WERI-Rb-1 (cell line): ENCODE results near the gene DCTN3.

Source experiments
- DNase-seq: peaks from one replicate; pipeline ENCODE4 v3.0.0-alpha.2; 2020
- H3K27ac ChIP-seq: fragments of 250-450 bp; sonication (Bioruptor Pico); 2 replicates; pipeline ENCODE4 v1.5.1; 2020; ENCODE audit warnings: mild to moderate bottlenecking, moderate library complexity
- H3K27me3 ChIP-seq: fragments of 250-450 bp; sonication (Bioruptor Pico); 2 replicates; pipeline ENCODE4 v1.5.1; 2021; ENCODE audit warnings: mild to moderate bottlenecking, low read depth, moderate library complexity; ENCODE audit not compliant: insufficient read depth, severe bottlenecking
- H3K36me3 ChIP-seq: fragments of 250-450 bp; sonication (Bioruptor Pico); 2 replicates; pipeline ENCODE4 v1.5.1; 2020; ENCODE audit warnings: mild to moderate bottlenecking, moderate library complexity
- H3K4me3 ChIP-seq: 2 replicates; pipeline ENCODE4 v1.5.1; 2011; ENCODE audit warnings: low read depth, mild to moderate bottlenecking, control low read depth, low read length
- H3K9me3 ChIP-seq: fragments of 250-450 bp; sonication (Bioruptor Pico); 2 replicates; pipeline ENCODE4 v1.5.1; 2021; ENCODE audit warnings: mild to moderate bottlenecking, moderate library complexity; ENCODE audit not compliant: severe bottlenecking
- CTCF ChIP-seq: IDR thresholded peaks from 2 replicates; pipeline ENCODE4 v1.5.1; 2011; ENCODE audit warnings: low read depth, mild to moderate bottlenecking, control low read depth, inconsistent platforms, low read length

Gene DCTN3

GRCh38 chr9:34588671-34589635, 31.3 kb downstream of the DCTN3 start:
- peak; percentile 42 for DNase-seq
- Histone ChIP-seq H3K27me3 (peaks cover 15% of the 10 kb centered on the region), H3K36me3 (no peaks in the 10 kb centered on the region), H3K9me3 (no peaks in the 10 kb centered on the region), H3K27ac (no peak overlapping the region), H3K4me3 (peak overlapping the region; percentile 75)
- TF ChIP-seq CTCF, result no peak

- Histone ChIP-seq H3K9me3 (no peaks in the 10 kb centered on the region), H3K27me3 (peaks cover 14% of the 10 kb centered on the region), H3K36me3 (no peaks in the 10 kb centered on the region), H3K27ac (no peak overlapping the region), H3K4me3 (no peak overlapping the region)
- TF ChIP-seq CTCF, result no peak
- no peak for DNase-seq
Measured at GRCh38 chr9:34587271-34587670, 33.0 kb downstream of the DCTN3 start.

- peaks cover 3% of the 10 kb centered on the region for H3K27me3 ChIP-seq
- H3K36me3 ChIP-seq, result no peaks in the 10 kb centered on the region
- H3K4me3 ChIP-seq, result no peak overlapping the region
- DNase-seq, result no peak
- no peak for TF ChIP-seq CTCF
- H3K9me3 ChIP-seq, result no peaks in the 10 kb centered on the region
- H3K27ac ChIP-seq, result no peak overlapping the region
Measured at GRCh38 chr9:34585946-34586669, 34.2 kb downstream of the DCTN3 start.

- H3K9me3 ChIP-seq, result no peaks in the 10 kb centered on the region
- H3K4me3 ChIP-seq, result no peak overlapping the region
- H3K27me3 ChIP-seq, result no peaks in the 10 kb centered on the region
- no peak overlapping the region for H3K27ac ChIP-seq
- DNase-seq, result no peak
- TF ChIP-seq CTCF, result no peak
- H3K36me3 ChIP-seq, result no peaks in the 10 kb centered on the region
Measured at GRCh38 chr9:34584970-34585369, 35.3 kb downstream of the DCTN3 start.

- H3K36me3 ChIP-seq, result no peaks in the 10 kb centered on the region
- no peak overlapping the region for H3K4me3 ChIP-seq
- DNase-seq, result no peak
- H3K27me3 ChIP-seq, result no peaks in the 10 kb centered on the region
- TF ChIP-seq CTCF, result no peak
- no peak overlapping the region for H3K27ac ChIP-seq
- H3K9me3 ChIP-seq, result no peaks in the 10 kb centered on the region
Measured at GRCh38 chr9:34582787-34583186, 37.5 kb downstream of the DCTN3 start.
